GM21423 (cell line): ENCODE results near the gene GALNT9.

Source experiments
- ATAC-seq: cut with Tn5 transposase; IDR thresholded peaks from one replicate; pipeline ENCODE4 v1.9.1; 2021; ENCODE audit warnings: mild to moderate bottlenecking, moderate library complexity; ENCODE audit not compliant: unreplicated experiment

Gene GALNT9

GRCh38 chr12:132218527-132218875 lies 110.9 kb downstream of the GALNT9 start:
- no peak for ATAC-seq

DNA sequence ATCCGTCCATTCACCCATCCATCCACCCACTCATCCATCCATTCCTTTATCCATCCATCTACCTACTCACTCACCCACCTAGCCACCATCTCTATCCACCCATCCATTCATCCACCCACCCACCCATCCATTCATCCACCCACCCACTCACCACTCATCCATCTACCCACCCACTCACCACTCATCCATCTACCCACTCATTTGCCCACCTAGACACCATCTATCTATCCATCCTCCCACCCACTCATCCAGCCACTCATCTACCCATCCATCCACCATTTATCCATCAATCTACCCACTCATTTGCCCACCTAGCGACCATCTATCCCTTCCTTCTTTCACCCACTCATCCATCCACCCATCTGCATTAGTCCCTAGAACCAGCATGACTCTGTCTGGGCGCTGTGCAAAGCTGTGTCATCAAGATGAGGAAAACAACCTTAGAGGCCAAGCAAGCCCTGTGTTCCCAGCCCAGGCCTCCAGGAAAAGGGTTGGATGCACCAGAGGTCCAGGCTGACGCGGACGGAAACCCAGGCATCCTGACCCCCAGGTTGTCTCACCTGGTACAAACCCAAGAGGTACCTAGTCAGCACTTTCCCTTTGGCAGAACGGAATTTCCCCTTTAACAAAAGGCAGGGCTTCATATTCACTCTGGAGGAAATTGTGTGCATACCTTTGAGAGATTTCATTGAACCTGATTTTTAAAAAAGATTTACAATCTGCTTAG lies 111.4 kb downstream of the GALNT9 start:
- no peak for ATAC-seq

DNA sequence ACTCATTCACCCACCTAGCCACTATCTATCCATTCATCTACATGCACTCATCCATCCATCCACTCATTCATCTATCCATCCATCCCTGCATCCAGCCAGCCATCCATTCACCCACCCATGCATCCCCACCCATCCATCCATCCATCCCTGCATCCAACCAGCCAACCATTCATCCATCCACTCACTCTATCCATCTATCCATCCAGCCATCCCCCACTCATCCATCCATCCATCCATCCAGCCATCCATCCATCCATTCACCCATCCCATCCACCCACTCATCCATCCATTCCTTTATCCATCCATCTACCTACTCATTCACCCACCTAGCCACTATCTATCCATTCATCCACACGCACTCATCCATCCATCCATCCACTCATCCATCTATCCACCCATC lies 112.0 kb downstream of the GALNT9 start:
- no peak for ATAC-seq

- no peak for ATAC-seq
Observed at GRCh38 chr12:132216354-132216987, 112.9 kb downstream of the GALNT9 start.

GRCh38 chr12:132215299-132215989 lies 113.9 kb downstream of the GALNT9 start:
- ATAC-seq = no peak

DNA sequence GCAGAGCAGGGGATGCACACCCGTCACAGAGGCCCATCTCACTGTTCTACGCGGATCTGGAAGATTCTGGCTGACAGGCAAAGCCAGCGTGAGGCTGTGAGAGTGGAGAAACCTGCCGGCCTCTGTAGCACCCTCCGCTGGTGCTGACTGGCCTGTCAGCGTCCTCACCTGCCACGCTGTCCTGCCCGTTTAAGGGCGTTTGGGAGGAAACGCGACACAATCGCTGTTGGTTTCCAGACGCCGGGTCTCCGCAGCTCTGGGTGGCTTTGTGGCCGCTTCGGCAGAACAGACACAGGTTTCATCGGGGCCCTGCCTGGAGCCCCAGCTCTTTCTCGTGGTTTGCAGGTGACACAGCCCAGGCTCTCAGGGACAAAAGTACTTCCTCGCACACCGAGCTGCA lies 114.5 kb downstream of the GALNT9 start:
- ATAC-seq = no peak

DNA sequence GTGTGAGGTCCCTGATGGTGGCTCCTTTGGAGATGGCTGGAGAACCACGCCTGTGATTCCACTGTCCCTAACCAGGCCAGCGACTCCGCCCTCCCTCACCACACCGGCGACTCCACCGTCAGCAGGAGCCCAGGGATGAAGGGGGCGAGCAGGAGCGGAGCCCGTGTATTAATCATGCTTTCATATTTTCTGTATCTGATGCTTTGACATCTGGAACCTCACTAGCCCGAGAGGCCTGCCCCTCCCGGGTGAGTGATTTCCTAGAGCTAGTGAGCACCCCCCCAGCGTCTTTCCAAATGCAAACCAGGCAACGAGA lies 115.3 kb downstream of the GALNT9 start:
- ATAC-seq = no peak

- no peak for ATAC-seq
Observed at GRCh38 chr12:132213359-132214160, 115.8 kb downstream of the GALNT9 start.

DNA sequence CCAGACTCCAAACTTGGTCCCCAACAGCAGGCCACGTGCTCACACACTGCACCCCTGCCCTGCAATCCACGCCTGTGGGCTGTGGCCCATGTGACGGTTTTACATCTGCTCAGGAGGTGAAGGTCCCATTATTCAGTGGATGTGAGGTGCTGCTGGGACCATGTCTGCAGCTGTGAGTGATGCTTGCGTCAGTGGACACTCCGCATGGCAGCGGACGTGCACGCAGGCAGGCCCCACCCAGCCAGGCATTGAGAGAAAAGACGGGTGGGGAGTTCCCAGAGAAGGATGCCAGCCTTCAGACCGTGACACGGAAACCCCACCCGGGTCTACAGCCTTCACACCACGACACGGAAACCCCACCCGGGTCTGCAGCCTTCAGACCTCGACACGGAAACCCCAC lies 117.6 kb downstream of the GALNT9 start:
- ATAC-seq = no peak

DNA sequence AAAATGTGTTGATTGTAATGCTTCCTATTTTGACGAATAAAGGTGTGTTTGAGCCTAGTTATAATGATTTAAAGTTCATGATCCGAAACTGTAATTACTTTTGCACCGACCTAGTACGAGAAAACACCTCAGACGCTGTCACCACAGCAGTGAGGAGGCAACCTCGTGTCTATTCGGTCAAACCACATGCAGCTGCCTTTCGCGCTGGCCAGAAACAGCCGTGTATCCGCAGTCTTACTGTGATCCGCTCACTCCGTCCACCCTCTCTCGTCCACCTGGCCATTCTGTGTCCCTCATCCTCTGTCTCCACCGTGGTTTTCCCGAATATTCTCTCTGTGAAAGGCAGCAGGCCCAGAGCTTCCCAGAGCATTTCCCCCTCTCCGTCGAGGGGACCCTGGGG lies 118.1 kb downstream of the GALNT9 start:
- no peak for ATAC-seq

- ATAC-seq = no peak
Observed at GRCh38 chr12:132210223-132211055, 119.0 kb downstream of the GALNT9 start.

GRCh38 chr12:132209619-132210222 lies 119.7 kb downstream of the GALNT9 start:
- ATAC-seq = no peak

DNA sequence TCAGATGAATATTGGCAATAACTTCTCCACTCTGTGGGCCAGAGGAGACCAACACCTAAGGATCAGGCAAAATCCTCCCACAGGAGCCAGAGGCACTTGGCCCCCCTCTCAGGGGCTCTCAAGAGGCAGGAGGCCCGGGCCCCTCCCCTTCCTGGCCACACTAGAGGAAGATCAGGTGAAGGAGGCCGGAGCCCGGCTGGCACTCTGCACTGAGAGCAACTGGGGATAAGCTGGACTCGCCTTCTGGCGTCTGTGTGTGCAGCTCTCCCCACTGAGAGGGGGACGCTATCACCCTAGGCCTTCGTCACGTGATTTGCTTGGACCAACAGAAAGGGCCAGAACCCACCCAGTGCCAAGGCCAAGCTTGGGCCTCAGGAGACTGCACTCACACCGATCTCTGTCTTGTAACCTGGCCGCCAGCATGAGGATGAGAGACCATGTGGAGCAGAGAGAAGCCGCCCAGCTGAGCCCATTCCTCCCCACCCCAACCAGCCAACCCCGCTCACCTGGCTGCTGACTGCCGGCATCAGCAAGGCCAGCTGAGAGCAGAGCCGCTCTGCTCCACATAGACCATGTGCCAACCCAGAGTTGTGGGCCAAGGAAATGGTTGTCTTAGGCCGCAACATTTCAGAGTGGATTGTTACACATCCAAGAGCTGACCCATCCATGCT lies 121.1 kb downstream of the GALNT9 start:
- ATAC-seq = no peak

GRCh38 chr12:132207083-132207775 lies 122.2 kb downstream of the GALNT9 start:
- no peak for ATAC-seq

GRCh38 chr12:132206046-132206434 lies 123.3 kb downstream of the GALNT9 start:
- ATAC-seq = no peak

DNA sequence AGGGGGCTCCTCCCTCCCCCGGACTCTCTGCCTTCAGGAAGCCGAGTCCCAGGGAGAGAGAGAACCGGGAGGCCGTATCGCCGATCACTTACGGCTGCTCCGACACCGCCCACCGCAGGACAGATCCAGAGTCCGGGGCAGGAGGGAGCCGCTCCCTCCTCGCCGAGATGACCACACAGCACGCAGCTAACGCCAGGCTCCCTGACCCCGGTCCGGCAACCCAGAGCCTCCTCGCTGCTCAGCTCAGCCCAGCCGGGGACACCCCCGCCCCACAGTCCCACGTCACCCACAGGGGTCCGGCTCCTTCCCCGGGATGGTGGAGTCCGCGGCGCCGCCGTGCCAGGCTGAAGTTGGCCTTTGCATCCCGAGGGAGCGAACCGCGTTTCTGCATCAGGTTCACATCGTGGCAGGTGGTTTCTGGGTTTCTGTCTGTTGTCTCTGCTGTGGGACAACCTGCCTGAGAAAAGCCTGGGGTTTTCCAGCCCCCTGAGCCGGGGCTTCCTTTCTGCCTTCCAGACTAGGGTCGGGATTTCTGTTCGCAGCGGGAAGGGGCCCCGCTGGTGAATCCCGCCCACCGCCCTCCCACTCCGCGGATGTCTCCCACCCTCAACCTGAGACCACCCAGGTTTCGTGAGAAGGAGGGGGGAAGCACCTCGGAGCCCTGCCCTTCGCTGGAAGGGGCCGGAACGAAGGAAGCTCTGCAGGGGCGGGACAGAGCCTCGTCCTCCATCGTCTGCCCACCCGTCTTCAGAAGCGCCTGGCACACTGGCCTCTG lies 123.9 kb downstream of the GALNT9 start:
- ATAC-seq = no peak

GRCh38 chr12:132204793-132205270 lies 124.6 kb downstream of the GALNT9 start:
- no peak for ATAC-seq

- ATAC-seq = no peak
Observed at GRCh38 chr12:132204063-132204792, 125.2 kb downstream of the GALNT9 start.
